ENCODE data around the gene BCL2L13.

The BCL2L13 gene, protein sequence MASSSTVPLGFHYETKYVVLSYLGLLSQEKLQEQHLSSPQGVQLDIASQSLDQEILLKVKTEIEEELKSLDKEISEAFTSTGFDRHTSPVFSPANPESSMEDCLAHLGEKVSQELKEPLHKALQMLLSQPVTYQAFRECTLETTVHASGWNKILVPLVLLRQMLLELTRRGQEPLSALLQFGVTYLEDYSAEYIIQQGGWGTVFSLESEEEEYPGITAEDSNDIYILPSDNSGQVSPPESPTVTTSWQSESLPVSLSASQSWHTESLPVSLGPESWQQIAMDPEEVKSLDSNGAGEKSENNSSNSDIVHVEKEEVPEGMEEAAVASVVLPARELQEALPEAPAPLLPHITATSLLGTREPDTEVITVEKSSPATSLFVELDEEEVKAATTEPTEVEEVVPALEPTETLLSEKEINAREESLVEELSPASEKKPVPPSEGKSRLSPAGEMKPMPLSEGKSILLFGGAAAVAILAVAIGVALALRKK

DNA sequence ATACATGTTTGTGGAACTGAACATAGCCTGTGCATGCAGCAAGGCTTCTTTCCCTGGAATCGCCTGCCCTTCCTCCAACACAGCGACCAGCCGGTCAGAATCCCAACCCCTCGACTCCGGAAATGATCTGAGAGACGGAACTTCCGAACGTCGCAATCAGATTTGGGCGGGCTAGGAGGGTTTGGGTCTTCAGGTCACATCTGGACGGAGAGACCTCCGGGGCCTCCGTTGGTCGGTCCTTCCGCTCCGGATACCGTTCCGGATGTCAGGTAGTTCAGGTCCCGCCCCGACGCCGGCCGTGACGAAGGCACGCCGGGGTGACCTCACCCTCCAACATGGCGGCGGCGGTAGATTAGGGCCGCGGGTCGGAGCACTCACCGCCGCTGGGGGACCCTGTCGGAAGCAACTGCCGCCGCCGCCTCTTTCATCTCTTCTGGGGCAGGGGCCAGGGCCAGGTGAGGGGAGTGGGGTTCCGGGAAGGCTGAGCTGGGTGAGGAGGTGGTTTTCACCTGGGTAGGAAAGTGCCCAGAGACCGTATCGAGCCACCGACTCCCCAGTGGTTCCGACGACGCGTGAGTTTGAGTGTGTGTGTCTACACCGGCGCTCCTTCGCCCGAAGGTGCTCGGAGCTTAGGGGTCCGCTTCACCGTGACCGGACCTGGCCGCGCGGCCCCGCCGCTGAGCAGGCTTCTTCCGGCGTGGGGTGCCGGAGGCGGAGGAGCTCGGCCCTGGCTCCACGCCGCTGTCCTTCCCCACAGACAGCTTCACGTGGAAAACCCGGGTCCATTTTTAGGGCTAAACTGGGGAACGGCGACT, at the start of gene BCL2L13:
Gene BCL2L13, plus strand, starts transcription at position 326 of the 815 bp plus-strand sequence. CDS start 16,955 bp downstream, outside the sequence.
- peak; percentile 69 to 79 for DNase-seq (ENCODE audit: low read depth in 2 of 2, low spot score in 1 of 2)

DNA sequence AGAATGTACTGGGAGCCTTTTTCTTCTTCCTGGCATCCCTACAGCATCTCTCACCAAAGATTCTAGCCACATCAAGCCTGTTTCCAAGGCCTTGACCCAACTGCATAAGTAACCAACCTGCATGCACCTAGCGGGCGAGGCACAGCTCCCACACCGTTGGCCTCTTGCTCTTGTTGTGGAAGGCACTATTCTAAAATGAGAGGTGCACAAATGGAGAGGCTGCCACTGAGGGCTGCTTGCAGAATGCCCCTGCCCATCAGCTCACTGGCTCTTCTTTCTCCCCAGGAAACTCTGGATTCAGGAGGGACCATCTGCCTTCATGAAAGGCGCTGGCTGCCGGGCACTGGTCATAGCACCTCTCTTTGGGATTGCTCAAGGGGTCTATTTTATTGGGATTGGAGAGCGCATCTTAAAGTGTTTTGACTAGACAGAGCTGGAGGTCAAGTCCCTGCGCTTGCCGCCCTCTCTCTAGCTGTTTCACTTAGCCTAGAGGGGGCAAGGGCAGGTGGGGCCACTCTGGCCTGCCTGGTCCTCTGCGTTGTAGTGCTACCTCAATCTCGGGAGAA, 48.7 kb upstream of the BCL2L13 start:
- DNase-seq (ENCODE audit: low read depth in 2 of 2, low spot score in 1 of 2), result no peak

DNA sequence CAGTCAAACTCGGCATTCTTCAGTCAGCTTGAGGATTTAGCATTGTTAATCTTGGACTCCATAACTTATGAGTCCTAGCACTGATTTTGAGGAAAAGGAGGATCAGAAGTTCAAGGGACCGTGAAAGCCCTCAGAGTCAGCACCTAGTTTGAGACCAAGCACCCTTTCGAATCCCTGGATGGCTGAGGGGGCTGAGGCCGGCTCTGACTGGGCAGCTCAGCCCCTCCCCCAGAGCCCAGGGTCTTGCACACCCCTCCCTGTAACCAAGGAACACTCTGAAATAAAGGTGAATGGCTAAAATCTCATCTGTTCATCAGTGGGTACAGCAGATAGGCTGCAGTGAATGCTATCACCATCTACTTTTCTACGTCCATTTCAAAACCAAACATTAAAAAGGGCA, 48.0 kb upstream of the BCL2L13 start:
- no peak for DNase-seq (ENCODE audit: low read depth in 2 of 2, low spot score in 1 of 2)

DNA sequence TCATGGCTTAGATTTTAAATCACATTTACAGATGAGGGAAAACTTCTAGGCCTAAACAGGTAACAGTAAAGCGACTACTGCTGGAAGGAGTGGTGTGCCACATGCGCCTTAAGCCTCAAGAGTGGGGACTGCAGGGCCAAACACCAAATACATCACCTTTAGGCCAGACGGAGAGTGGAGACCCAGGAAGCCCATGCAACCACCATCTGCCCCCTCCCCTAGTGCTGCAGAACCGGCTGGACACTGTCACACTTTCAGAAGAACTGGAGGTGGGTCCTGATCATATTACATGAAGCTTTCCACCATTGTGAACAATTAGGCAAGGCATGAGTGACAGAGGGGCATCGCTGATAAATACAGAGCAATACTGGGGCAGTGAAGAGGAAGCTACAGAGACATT, 46.4 kb upstream of the BCL2L13 start:
- no peak for DNase-seq (ENCODE audit: low read depth in 2 of 2, low spot score in 1 of 2)

DNA sequence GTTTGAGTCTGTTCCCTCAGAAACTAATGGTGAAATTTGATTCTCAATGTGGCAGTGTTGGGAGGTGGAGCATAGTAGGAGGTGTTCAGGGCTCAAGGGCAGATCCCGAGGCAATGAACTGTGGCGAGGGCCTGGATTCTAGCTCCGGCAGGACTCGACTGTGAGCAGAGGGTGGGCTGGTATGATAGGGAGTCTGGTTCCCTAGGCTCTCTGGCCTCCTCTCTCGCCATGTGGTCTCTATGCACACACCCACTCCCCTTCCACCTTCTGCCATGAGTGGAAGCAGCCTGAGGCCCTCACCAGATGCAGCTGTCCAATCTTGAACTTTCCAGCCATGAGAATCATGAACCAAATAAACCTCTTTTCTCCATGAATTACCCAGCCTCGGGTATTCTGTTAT, 42.3 kb upstream of the BCL2L13 start:
- no peak for DNase-seq (ENCODE audit: low read depth in 2 of 2, low spot score in 1 of 2)

DNA sequence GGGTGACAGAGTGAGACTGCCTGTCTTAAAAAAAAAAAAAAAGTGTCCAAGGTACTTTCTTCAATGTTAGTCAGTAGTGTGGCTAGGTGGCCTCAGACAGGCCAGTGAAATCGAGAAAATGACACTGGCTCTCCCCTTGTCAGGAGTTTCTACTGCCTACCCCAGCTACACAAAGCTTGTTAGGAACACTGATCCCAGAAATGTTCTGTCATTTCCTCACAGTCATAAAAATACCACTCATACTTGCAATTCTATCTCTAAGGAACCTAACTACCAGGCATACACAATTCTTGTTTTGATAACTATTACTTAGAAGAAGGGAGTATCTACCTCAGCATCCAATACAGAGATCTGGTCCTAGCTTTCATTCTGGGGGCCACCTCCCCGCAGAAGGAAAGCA, 41.3 kb upstream of the BCL2L13 start:
- no peak for DNase-seq (ENCODE audit: low read depth in 2 of 2, low spot score in 1 of 2)

DNA sequence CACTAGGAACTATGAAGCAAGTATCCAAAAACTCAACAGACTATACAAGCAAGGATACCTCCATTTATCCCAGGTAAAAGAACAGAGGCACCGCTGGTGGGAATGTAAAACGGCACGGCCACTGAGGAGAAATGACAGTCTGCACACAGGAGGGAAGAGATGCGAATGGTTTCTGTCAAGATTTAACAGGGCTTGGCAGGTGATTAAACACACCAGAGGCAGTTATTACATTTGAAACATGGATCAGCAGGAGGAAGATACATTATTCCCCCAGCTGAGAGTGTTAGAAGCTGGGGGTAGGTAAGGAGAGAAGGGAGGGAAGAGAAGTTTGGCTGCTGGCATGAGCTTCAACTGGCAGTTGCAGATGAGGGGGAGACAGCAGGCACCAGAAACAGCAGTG, 40.2 kb upstream of the BCL2L13 start:
- no peak for DNase-seq (ENCODE audit: low read depth in 2 of 2, low spot score in 1 of 2)

DNA sequence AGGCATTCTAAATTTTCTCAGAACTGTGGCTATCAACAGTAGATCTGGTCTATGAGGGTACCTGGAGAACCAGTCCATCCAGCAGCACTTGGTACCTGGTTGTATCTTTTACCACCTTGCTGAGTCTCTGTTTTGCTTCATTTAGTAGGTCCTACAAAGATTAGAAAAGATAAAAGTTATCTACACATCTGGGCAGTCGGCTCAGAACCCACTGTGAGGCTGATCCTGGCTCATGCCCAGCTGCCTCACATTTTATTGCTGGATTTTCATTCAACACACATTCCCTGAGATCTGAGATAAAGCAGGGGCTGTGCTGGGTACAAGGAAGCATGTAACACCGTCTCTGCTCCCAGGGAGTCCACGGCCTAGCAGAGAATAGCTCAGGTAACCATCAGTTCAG, 37.5 kb upstream of the BCL2L13 start:
- no peak for DNase-seq (ENCODE audit: low read depth in 2 of 2, low spot score in 1 of 2)

DNA sequence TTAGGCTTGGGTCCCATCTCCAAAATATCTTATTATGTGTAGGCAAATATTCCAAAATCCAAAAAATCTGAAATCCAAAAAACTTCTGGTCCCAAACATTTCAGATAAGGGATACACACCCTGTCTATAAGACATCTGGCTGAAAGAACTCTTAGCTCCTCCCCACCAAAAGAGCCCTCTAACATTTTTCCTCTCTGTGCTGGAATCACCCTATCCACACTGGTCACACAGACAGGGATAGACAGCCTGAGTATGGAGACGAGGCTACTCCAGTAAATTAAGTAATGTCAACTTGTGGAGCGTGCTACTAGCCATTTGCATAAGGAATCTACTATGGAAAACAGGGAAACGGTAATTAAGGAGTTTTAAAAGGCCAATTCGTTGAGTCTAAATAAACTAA, 34.9 kb upstream of the BCL2L13 start:
- no peak for DNase-seq (ENCODE audit: low read depth in 2 of 2, low spot score in 1 of 2)

DNA sequence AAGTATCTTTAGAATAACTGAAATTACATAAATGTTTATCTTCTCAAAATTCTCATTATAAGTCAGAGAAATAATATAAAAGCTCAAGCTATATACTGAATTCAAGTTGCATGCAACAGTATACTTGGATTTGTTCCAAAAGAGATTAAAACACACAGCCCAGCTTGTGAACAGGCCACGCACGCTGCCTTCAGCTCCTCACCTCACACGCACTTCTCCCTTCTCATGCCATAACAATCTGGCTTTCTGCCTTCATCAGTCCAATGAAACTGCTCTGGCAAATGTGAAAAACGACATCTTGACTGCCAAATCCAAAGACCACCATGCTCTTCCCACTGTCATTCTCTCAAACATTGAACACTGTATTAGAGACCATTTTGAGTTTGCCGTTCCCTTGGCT, 32.1 kb upstream of the BCL2L13 start:
- DNase-seq (ENCODE audit: low read depth in 2 of 2, low spot score in 1 of 2), result no peak

DNA sequence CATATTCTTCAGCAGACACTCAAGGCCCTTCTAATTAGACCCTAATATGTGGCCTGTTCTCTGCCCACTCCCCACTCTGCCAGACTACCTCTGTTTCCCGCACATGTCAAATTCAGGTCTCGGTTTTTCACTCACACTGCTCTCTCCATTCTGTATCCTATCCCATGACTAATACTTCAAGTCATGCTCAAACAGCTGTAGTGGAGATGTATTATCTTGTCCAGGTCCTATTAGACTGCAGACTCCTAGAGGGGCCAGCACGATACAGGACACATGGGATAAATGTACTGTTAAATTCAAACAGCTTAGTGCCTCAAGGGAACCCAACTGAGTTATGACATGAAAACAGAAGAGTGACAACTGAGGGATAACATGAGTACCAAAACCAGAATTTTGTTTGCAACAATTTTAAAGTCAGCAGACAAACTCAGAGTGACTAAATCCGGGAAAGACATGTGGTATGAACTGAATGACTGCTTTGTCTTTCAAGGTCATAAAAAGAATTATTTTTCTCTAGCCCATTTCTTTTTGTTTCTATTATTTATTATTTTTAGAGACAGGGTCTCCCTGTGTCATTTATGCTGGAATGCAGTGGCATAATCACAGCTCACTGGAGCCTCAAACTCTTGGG, 30.6 kb upstream of the BCL2L13 start:
- no peak for DNase-seq (ENCODE audit: low read depth in 2 of 2, low spot score in 1 of 2)

DNA sequence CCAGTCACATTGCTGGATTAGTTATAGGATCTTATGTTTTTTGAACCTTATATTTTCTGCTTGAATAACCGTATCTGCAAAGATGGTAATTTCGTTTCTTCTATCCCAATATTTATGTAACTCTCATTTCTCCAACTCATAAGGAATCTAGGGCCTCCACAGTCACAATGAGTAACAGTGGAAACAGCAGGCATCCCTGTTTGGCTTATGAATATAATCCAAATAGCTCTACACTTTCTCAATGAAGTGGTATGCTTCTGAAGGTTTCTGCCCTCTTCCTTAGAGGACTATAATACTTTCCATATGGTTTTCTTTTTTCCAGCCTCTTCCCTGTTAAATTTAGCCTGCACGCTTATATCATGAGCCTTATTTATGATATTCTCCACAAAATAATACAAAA, 26.5 kb upstream of the BCL2L13 start:
- DNase-seq (ENCODE audit: low read depth in 2 of 2, low spot score in 1 of 2), result no peak

DNA sequence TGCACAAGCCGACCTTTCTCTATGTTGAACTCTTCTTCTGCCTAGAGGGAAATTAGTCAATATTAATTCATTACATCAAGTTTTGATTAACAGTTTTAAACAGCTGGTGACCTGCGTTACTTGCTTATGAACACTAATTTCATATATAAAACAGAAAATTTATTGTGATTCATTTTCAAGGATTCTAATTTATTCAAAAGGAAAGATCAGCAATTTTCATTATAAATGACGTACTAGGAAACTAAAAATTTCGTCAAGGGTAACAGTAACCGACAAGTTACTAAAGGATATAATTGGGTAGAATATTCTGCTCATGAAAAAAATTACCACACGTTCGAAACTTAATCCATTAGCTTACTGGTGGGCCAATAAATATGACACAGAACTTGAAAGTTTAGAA, 25.3 kb upstream of the BCL2L13 start:
- no peak for DNase-seq (ENCODE audit: low read depth in 2 of 2, low spot score in 1 of 2)

DNA sequence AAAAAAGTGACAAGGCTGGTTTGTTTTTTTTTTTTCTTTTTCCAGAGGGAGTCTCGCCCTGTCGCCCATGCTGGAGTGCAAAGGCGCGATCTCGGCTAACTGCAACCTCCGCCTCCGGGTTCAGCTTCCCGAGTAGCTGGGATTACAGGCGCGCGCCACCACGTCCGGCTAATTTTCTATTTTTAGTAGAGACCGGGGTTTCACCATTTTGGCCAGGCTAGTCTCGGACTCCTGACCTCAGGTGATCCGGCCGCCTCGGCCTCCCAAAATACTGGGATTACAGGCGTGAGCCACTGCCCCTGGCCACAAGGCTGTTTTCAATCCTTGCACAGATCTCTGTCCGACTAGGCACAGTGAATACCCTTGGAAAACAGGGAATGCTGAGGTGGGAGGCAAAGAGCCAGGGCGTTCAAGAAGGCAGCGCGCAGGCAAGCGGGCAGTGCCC, 10.6 kb upstream of the BCL2L13 start:
- DNase-seq (ENCODE audit: low read depth in 2 of 2, low spot score in 1 of 2), result no peak

DNA sequence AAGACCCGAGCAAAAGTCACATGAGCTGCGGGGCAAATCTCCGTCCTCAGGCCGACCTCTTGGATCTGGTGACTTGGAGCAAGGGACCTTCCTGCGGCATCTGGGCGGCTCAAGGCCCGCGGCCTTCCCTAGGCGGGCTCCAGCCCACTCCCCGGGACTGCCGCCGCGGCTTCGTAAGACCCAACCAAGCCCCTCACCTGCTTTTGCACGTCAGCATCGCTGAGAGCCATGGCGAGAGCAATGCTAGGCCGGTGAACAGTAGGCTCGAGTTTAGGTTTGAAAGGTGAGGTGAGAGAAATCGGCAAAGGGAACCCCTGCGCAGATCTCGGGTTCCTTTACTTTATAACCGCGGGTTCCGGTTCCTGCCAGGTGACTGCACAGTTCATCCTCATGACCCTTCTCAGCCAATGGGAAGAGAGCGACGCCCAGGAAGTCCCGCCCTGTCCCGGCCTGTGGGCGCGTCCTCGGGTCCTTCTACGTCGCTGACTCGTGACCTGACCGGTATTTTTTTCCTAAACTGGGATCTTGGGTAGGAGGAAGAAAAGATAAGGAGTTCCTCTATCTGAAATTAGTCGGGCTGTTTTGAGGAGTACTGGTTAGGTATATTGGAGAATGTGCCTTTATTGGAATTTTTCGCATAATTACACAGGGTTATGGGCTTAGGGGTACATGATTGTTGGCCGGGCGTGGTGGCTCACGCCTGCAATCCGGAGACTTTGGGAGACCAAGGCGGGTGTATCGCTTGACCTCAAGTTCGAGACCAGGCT, 10.0 kb upstream of the BCL2L13 start, which contains the start of gene ATP6V1E1:
Gene ATP6V1E1, minus strand, starts transcription at position 344 of the 767 bp plus-strand sequence. Its CDS starts 114 bp downstream, at position 230.
- DNase-seq (ENCODE audit: low read depth in 2 of 2, low spot score in 1 of 2), result peak; percentile 87 to 92

DNA sequence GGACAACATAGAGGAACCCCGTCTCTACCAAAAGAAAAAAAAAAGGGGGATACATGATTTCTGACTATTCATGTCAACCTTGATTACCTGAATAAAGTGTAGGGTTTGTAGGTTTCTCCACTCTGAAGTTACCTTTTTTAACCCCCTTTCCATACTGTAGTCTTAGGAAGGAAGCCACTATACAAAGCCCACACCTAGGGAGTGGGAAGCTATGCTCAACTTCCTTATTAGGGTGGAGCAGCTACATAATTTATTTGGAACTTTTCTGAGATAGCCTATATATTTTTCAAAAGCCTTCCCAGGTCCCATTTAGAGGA, 9.4 kb upstream of the BCL2L13 start:
- DNase-seq (ENCODE audit: low read depth in 2 of 2, low spot score in 1 of 2), result no peak

DNA sequence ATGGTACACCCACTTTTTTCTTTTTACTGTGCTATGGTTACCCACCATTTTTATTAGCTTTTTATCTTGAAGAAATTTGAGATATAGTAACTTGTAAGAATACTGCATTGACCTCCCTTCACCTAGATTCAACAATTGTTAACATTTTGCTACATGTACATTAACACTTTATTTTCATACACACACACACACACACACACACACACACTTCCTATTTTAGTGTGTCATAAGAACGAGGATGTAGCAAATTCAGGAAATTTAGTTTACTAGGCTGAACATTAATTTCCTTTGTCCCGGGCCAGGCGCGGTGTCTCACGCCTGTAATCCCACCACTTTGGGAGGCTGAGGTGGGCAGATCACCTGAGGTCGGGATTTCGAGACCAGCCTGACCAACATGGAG, 8.9 kb upstream of the BCL2L13 start:
- DNase-seq (ENCODE audit: low read depth in 2 of 2, low spot score in 1 of 2), result no peak

DNA sequence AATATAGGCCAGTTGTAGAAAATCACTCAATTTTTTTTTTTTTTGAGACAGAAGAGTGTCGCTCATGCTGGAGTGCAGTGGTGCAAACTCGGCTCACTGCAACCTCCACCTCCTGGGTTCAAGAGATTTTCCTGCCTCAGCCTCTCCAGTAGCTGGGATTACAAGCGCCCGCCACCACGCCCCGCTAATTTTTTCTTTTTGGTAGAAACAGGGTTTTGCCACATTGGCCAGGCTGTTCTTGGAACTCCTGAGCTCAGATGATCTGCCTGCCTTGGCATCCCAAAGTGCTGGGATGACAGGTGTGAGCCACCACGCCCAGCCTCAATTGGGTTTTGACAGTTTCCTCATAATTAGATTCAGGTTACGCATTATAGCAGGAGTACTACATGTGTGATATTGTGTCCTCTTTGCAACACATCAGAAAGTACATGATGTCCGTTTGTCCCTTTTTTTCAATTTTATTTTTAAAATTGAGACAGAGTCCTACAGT, 7.4 kb upstream of the BCL2L13 start:
- no peak for DNase-seq (ENCODE audit: low read depth in 2 of 2, low spot score in 1 of 2)

DNA sequence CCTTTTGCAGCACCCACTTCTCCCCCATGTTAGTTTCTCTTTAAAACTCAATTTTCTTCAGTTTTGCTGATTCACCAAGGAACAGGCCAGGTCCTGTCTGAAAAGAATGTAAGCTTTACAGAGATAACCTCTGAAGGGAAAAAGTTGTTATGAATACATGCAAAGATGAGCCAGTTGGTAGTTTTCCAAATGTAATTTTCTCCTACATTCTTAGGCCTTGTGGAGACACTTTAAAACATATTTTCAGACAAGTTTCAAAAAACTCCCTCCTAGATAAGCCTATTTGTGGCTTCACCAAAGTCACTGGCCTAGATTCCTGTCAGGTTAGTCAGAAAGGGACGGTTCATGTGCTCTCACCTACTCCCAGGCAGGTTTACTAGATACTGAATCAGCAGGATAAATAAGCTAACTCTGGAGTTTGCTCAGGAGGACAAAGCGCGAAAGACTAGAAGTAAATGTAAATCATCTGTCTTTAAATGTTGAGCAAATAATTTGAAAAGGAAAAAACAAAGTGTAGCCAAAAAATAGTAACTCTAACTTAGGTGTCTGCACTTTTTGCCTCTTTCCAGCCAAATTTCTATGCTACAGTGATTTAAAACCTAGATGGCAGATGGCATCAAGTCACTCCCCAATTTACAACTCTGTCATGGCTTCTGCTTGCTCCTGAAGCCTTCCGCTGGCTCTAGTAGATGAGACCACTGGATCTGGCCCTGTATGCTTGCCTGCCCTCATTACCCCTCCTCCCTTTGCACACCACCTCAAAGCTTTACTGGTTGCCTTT, 5.2 kb upstream of the BCL2L13 start:
- DNase-seq (ENCODE audit: low read depth in 2 of 2, low spot score in 1 of 2), result no peak

DNA sequence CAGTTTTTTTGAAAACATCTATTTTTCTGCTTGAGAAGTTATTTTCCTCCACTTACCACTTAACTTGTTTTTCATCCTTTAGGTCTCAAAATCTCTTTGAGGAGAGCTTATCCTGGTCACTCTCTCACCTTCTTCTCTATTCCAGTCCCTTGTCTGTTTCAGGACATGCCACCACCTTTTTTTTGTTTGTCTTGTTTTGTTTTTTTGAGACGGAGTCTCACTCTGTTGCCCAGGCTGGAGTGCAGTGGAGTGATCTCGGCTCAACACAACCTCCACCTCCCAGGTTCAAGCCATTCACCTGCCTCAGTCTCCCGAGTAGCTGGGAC, 4.6 kb upstream of the BCL2L13 start:
- DNase-seq (ENCODE audit: low read depth in 2 of 2, low spot score in 1 of 2), result no peak
